ENCODE data around the gene TRPM3. TPM values are rescaled to one million over a fixed set of nuclear protein-coding genes. Genes with fewer than 3 reads are reported as not detected.

Gene TRPM3
- total and polyA plus RNA-seq, 2 donors (not counting 1 experiment from before 2014, with no cell fraction given): not detected

DNA sequence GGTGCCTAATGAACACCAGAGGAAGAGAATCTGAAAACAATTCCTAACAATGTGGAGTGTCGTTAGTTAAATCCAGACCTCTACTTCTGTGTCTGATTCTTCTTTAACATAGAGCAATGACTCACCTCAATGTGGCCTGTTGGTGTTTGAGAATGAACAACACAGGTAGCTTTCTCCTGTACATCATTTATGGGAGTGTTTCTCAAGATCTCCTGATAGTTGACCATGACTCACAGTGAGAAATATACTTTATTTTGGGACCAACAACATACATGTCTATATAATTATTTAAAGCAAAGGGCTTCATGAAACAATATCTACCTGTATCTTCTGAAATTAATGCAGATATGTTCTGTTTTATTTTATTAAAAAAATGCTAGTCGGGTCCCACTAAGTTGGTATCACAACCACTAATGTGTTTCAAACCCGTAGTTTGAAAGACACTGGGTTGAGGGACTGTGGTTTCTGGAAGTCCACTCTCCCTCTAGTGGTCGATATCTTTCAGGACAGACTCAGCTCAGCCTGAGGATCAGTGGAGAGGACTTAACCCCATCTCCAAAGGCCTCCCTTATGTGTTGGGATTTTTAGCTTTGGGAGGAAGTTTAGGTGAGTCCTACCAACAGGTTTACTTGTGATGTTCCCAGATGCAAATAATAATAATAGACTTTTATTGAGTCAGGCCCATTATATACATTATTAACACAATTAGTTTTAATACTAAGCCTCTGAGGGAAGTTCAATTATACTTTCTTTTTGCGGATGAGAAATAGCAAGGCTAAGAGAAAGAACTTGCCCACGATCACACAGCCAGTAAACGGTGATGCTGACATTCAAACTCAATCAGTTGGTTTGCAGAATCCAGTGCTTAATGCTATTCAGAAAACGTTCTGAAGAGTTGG lies 636.9 kb downstream of the TRPM3 start:
- Histone ChIP-seq H3K27me3 (replicated peaks in 1 of 4; ENCODE audit: control extremely low read depth in 1 of 4, control insufficient read depth in 3 of 4, insufficient read depth in 4 of 4, low read length in 3 of 4) (peaks cover 0 to 3% (median 0%) of the 10 kb centered on the region in 4 experiments), H3K27ac (ENCODE audit: low read length in 2 of 2) (no peak overlapping the region), H3K9ac (ENCODE audit: low read length) (no peak overlapping the region), H2AFZ (ENCODE audit: insufficient read depth, low read depth, low read length, poor library complexity, severe bottlenecking) (no peak overlapping the region), H3K4me3 (ENCODE audit: control extremely low read depth in 1 of 5, extremely low read depth in 1 of 5, insufficient read depth in 1 of 5, low read depth in 2 of 5, low read length in 4 of 5) (no peak overlapping the region), H3K4me2 (replicated peaks; ENCODE audit: low read depth, low read length, poor library complexity, severe bottlenecking) (no peak overlapping the region), H3K4me1 (ENCODE audit: control insufficient read depth in 2 of 2, insufficient read depth in 2 of 2, low read length in 2 of 2) (no peaks in the 10 kb centered on the region), H3K36me3 (replicated peaks in 1 of 2; ENCODE audit: control extremely low read depth in 1 of 2, control insufficient read depth in 1 of 2, extremely low read depth in 1 of 2, insufficient read depth in 2 of 2, low read length in 1 of 2) (no peaks in the 10 kb centered on the region), H3K9me3 (ENCODE audit: control extremely low read depth in 1 of 3, control insufficient read depth in 2 of 3, insufficient read depth in 1 of 3, low read length in 2 of 3) (no peaks in the 10 kb centered on the region), H3K79me2 (ENCODE audit: control insufficient read depth, insufficient read depth, low read length) (no peaks in the 10 kb centered on the region), H4K20me1 (ENCODE audit: control insufficient read depth, insufficient read depth, low read length, poor library complexity, severe bottlenecking) (no peaks in the 10 kb centered on the region)
- H3K27ac Mint-ChIP-seq: no peak overlapping the region
- intact Hi-C loops (cut with micrococcal nuclease): loop anchor here (1.0 to 2.0 kb wide), 4 partner anchors 64 to 144 kb away; no protein-coding TSS in a partner anchor
- TF ChIP-seq CTCF (IDR thresholded peaks at IDR 0.05) (peak; percentile 73), EZH2 (IDR thresholded peaks at IDR 0.05; ENCODE audit: borderline replicate concordance, insufficient read depth, low read depth, low read length, poor library complexity, severe bottlenecking) (no peak)
- H3K9me3 Mint-ChIP-seq (ENCODE audit: insufficient read depth): no peaks in the 10 kb centered on the region
- DNase-seq (peak; percentile 67), ATAC-seq (ENCODE audit: low read depth) (peak; percentile 78)
- H3K27me3 Mint-ChIP-seq: peaks cover 24% of the 10 kb centered on the region
- ChIA-PET CTCF (interaction anchor here (0.5 to 3.9 kb wide), 31 partner anchors 9 to 1513 kb away, joined by 3 to 28 read pairs (median 3); partner anchors contain the start of gene KLF9), POLR2A (interaction anchor here (1.0 kb wide), 1 partner anchor 66 kb away, joined by 3 read pairs; no protein-coding TSS in a partner anchor)
- WGBS (ENCODE audit: insufficient coverage): 86% methylated on average over 4 of the region's 8 CpGs
- no peak overlapping the region for H3K4me3 Mint-ChIP-seq
- peaks cover 1% of the 10 kb centered on the region for H3K4me1 Mint-ChIP-seq

DNA sequence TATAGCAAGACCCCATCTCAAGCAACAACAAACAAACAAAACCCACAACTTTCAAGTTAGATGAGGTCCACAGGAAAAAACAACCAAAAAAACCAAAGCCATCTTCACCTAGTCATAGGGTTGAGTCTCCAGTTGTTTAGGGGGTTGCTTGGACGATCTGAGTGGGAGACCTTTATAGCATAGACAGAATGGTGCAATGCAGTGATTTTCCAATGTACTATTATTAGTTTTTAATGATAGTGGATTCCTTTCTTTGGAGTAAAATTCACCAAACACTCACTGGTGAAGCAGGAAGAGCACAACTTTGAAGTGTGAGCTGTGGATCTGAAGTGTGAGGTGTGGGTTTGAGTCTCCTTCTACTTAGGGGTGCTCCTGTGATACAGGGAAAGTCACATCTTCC lies 640.0 kb downstream of the TRPM3 start:
- Histone ChIP-seq H3K79me2 (ENCODE audit: control insufficient read depth, insufficient read depth, low read length) (no peaks in the 10 kb centered on the region), H3K27me3 (replicated peaks in 1 of 4; ENCODE audit: control extremely low read depth in 1 of 4, control insufficient read depth in 3 of 4, insufficient read depth in 4 of 4, low read length in 3 of 4) (no peaks in the 10 kb centered on the region), H4K20me1 (ENCODE audit: control insufficient read depth, insufficient read depth, low read length, poor library complexity, severe bottlenecking) (no peaks in the 10 kb centered on the region), H3K9ac (ENCODE audit: low read length) (no peak overlapping the region), H3K9me3 (ENCODE audit: control extremely low read depth in 1 of 3, control insufficient read depth in 2 of 3, insufficient read depth in 1 of 3, low read length in 2 of 3) (no peaks in the 10 kb centered on the region), H2AFZ (ENCODE audit: insufficient read depth, low read depth, low read length, poor library complexity, severe bottlenecking) (no peak overlapping the region), H3K4me1 (ENCODE audit: control insufficient read depth in 2 of 2, insufficient read depth in 2 of 2, low read length in 2 of 2) (no peaks in the 10 kb centered on the region), H3K36me3 (replicated peaks in 1 of 2; ENCODE audit: control extremely low read depth in 1 of 2, control insufficient read depth in 1 of 2, extremely low read depth in 1 of 2, insufficient read depth in 2 of 2, low read length in 1 of 2) (no peaks in the 10 kb centered on the region), H3K4me3 (ENCODE audit: control extremely low read depth in 1 of 5, extremely low read depth in 1 of 5, insufficient read depth in 1 of 5, low read depth in 2 of 5, low read length in 4 of 5) (no peak overlapping the region), H3K4me2 (replicated peaks; ENCODE audit: low read depth, low read length, poor library complexity, severe bottlenecking) (no peak overlapping the region), H3K27ac (ENCODE audit: low read length in 2 of 2) (no peak overlapping the region)
- WGBS (ENCODE audit: insufficient coverage): no CpG with 5 or more reads among the region's 1 CpG
- H3K9me3 Mint-ChIP-seq (ENCODE audit: insufficient read depth): no peaks in the 10 kb centered on the region
- H3K4me1 Mint-ChIP-seq: peaks cover 1% of the 10 kb centered on the region
- ATAC-seq (ENCODE audit: low read depth) (no peak), DNase-seq (no peak)
- TF ChIP-seq CTCF (IDR thresholded peaks at IDR 0.05): no peak
- TF ChIP-seq EZH2 (IDR thresholded peaks at IDR 0.05; ENCODE audit: borderline replicate concordance, insufficient read depth, low read depth, low read length, poor library complexity, severe bottlenecking): no peak
- peaks cover 22% of the 10 kb centered on the region for H3K27me3 Mint-ChIP-seq
- H3K4me3 Mint-ChIP-seq: no peak overlapping the region
- ChIA-PET POLR2A (no interaction called here), CTCF (interaction anchor here (0.6 to 2.3 kb wide), 2 partner anchors 141 to 566 kb away, joined by 3 to 6 read pairs; no protein-coding TSS in a partner anchor)
- H3K27ac Mint-ChIP-seq: no peak overlapping the region
- intact Hi-C loops (cut with micrococcal nuclease): no loop called here
